IMR-90 (cell line): ENCODE results near the gene UNC119. TPM values are rescaled to one million over a fixed set of nuclear protein-coding genes. Genes with fewer than 3 reads are reported as not detected.

Source experiments
- ATAC-seq: fragments of 200-7000 bp; cut with Tn5 transposase; 2 replicates; pipeline ENCODE4 v1.9.1; 2020; ENCODE audit warnings: low read depth, mild to moderate bottlenecking, moderate library complexity
- BruUV-seq: library from RNA; stranded (reverse); fragments of 400-500 nt; replicated peaks from 2 replicates; lab custom pipeline; 2021; lab: Mats Ljungman, UMichigan
- CTCF ChIA-PET: fragments of 300-600 bp; formaldehyde crosslinking; extraction: SDS; loops from one replicate; lab custom pipeline; 2021; ENCODE audit warnings: antibody characterized with exemption; lab: Yijun Ruan, JAX
- POLR2A ChIA-PET: fragments of 300-600 bp; sonication (Branson Sonifier 250); formaldehyde crosslinking; loops from one replicate; lab custom pipeline; 2022; ENCODE audit warnings: antibody characterized with exemption; ENCODE audit not compliant: unreplicated experiment; lab: Charles Lee
- DNase-seq: peaks from one replicate; pipeline ENCODE4 v3.0.0; 2013
- H2AFZ ChIP-seq: replicated peaks from 2 replicates; pipeline ENCODE3; 2013; ENCODE audit warnings: low read length, mild to moderate bottlenecking; ENCODE audit not compliant: poor library complexity
- H2AK5ac ChIP-seq: 2 replicates; pipeline ENCODE4 v1.6.1; 2013; ENCODE audit warnings: low read depth, low read length, inconsistent platforms
- H2AK9ac ChIP-seq: replicated peaks from 2 replicates; pipeline ENCODE3; 2013; ENCODE audit warnings: mild to moderate bottlenecking, low read depth, low read length, moderate library complexity; ENCODE audit not compliant: poor library complexity
- H2BK120ac ChIP-seq: 2 replicates; pipeline ENCODE4 v1.6.1; 2013; ENCODE audit warnings: low read depth, low read length, inconsistent platforms
- H2BK15ac ChIP-seq: 3 replicates; pipeline ENCODE4 v1.6.1; 2013; ENCODE audit warnings: low read depth, low read length, inconsistent platforms
- H2BK20ac ChIP-seq: 2 replicates; pipeline ENCODE4 v1.6.1; 2013; ENCODE audit warnings: low read depth, mild to moderate bottlenecking, inconsistent platforms, low read length, moderate library complexity
- H2BK5ac ChIP-seq: 2 replicates; pipeline ENCODE4 v1.6.1; 2013; ENCODE audit warnings: mild to moderate bottlenecking, low read depth, low read length, inconsistent platforms; ENCODE audit not compliant: poor library complexity, severe bottlenecking
- H3K14ac ChIP-seq: replicated peaks from 2 replicates; pipeline ENCODE4 v1.6.1; 2013; ENCODE audit warnings: low read depth, low read length, inconsistent platforms
- H3K18ac ChIP-seq: 2 replicates; pipeline ENCODE4 v1.6.1; 2013; ENCODE audit warnings: low read depth, low read length, control low read depth
- H3K23ac ChIP-seq: 2 replicates; pipeline ENCODE4 v1.6.1; 2013; ENCODE audit warnings: low read depth, low read length, inconsistent platforms
- H3K27ac ChIP-seq: 2 replicates; pipeline ENCODE4 v1.5.1; 2013; ENCODE audit warnings: mild to moderate bottlenecking, control low read depth, low read length; ENCODE audit not compliant: insufficient read depth
- H3K27me3 ChIP-seq: 2 replicates; pipeline ENCODE4 v1.6.1; 2013; ENCODE audit warnings: low read length; ENCODE audit not compliant: control insufficient read depth, insufficient read depth
- H3K36me3 ChIP-seq: 2 replicates; pipeline ENCODE4 v1.6.1; 2013; ENCODE audit warnings: low read length, mixed read lengths; ENCODE audit not compliant: control insufficient read depth, insufficient read depth
- H3K4ac ChIP-seq: 2 replicates; pipeline ENCODE4 v1.6.1; 2013; ENCODE audit warnings: low read depth, low read length, inconsistent platforms
- H3K4me1 ChIP-seq: 2 replicates; pipeline ENCODE4 v1.6.1; 2013; ENCODE audit warnings: low read length, mixed read lengths; ENCODE audit not compliant: control insufficient read depth, insufficient read depth
- H3K4me2 ChIP-seq: 2 replicates; pipeline ENCODE4 v1.6.1; 2013; ENCODE audit warnings: low read depth, mild to moderate bottlenecking, control low read depth, low read length, moderate library complexity
- H3K4me3 ChIP-seq: 2 replicates; pipeline ENCODE4 v1.5.1; 2013; ENCODE audit warnings: low read depth, mild to moderate bottlenecking, control low read depth, low read length, moderate library complexity; ENCODE audit not compliant: insufficient read depth
- H3K56ac ChIP-seq: 2 replicates; pipeline ENCODE4 v1.6.1; 2013; ENCODE audit warnings: low read length, inconsistent platforms; ENCODE audit not compliant: insufficient read depth; ENCODE audit errors: extremely low read depth
- H3K79me1 ChIP-seq, 2 experiments: 2 replicates each; pipeline ENCODE4 v1.6.1; 2013; ENCODE audit warnings: low read length in 2 of 2, inconsistent platforms in 1 of 2, low read depth in 1 of 2
- H3K9ac ChIP-seq: 2 replicates; pipeline ENCODE4 v1.6.1; 2013; ENCODE audit warnings: low read depth, low read length, control low read depth
- H3K9me1 ChIP-seq: 2 replicates; pipeline ENCODE4 v1.6.1; 2013; ENCODE audit warnings: low read length, inconsistent platforms; ENCODE audit not compliant: insufficient read depth
- H3K9me3 ChIP-seq: 2 replicates; pipeline ENCODE4 v1.6.1; 2013; ENCODE audit warnings: low read length; ENCODE audit not compliant: control insufficient read depth, insufficient read depth
- H4K20me1 ChIP-seq: 2 replicates; pipeline ENCODE4 v1.6.1; 2013; ENCODE audit warnings: low read length, inconsistent platforms; ENCODE audit not compliant: insufficient read depth
- H4K5ac ChIP-seq: 2 replicates; pipeline ENCODE4 v1.6.1; 2013; ENCODE audit warnings: mild to moderate bottlenecking, low read depth, low read length, control low read depth
- H4K8ac ChIP-seq, 2 experiments: 2 replicates each; pipeline ENCODE4 v1.6.1; 2013; ENCODE audit warnings: low read depth in 2 of 2, low read length in 2 of 2, control low read depth in 1 of 2, inconsistent platforms in 1 of 2
- H4K91ac ChIP-seq: 2 replicates; pipeline ENCODE4 v1.6.1; 2013; ENCODE audit warnings: low read depth, low read length, inconsistent platforms; ENCODE audit not compliant: insufficient read depth
- CEBPB ChIP-seq: IDR thresholded peaks from 2 replicates; pipeline ENCODE4 v1.6.1; 2012; ENCODE audit warnings: low read depth, low read length, improper control_type of control experiment
- MAZ ChIP-seq: IDR thresholded peaks from 2 replicates; pipeline ENCODE4 v1.6.1; 2012; ENCODE audit warnings: low read depth, mild to moderate bottlenecking, low read length, improper control_type of control experiment, moderate library complexity, borderline replicate concordance
- MXI1 ChIP-seq: IDR thresholded peaks from 2 replicates; pipeline ENCODE4 v1.6.1; 2012; ENCODE audit warnings: low read depth, mild to moderate bottlenecking, low read length, moderate library complexity, borderline replicate concordance
- RAD21 ChIP-seq: IDR thresholded peaks from 2 replicates; pipeline ENCODE4 v1.6.1; 2012; ENCODE audit warnings: low read length, improper control_type of control experiment
- WGBS, 2 experiments: methylation state at CpG; one replicate each; pipeline versions ENCODE4 v1.1.5 to v1.1.7; 2013; ENCODE audit warnings: missing lambda C conversion rate in 2 of 2; ENCODE audit not compliant: insufficient read length in 1 of 2; ENCODE audit errors: extremely low coverage in 2 of 2; 5-methylcytosine and 5-hydroxymethylcytosine counted together
- dilution Hi-C: fragments of 300-500 bp; cut with HindIII; formaldehyde crosslinking; loops from one replicate; pipeline ENCODE4 v1.14.3; 2018; ENCODE audit warnings: low sequenced_read_pairs; ENCODE audit not compliant: unreplicated experiment
- in situ Hi-C: fragments of 300-500 bp; cut with MboI; formaldehyde crosslinking; loops from 3 replicates; pipeline ENCODE4 v1.14.3; 2019; ENCODE audit warnings: low sequenced_read_pairs, inconsistent platforms, mixed read lengths
- intact Hi-C: fragments of 100-400 bp; cut with micrococcal nuclease; formaldehyde crosslinking; loops from 2 replicates; pipeline ENCODE4 v1.10.0; 2022
- polyA plus RNA-seq, 3 experiments: library from polyadenylated mRNA; depleted of rRNA; stranded (reverse); fragments of >200 nt; gene quantifications; 2 replicates each; pipeline ENCODE4 v1.2.3, GENCODE V29; 2012; ENCODE audit warnings: low replicate concordance in 1 of 3
- total RNA-seq: library from RNA; depleted of rRNA; stranded (reverse); fragments of >200 nt; gene quantifications from 2 replicates; pipeline ENCODE4 v1.2.3, GENCODE V29; 2012
- TF ChIP-seq, protein P1 (sequence below): fragments of 150-350 bp; IDR thresholded peaks from 2 replicates; pipeline ENCODE4 v1.6.1; 2017; ENCODE audit warnings: mild to moderate bottlenecking, antibody characterized with exemption, low read length, low read depth

Gene UNC119
- total and polyA plus RNA-seq, 2 of the 4 experiments (the other 2 are of a cell fraction) = 22.4 to 57.4 TPM

- peaks cover 10% of the 10 kb centered on the region; the same call in 1 of the 2 replicates for H3K9me1 ChIP-seq
- no peaks in the 10 kb centered on the region for H3K27me3 ChIP-seq
- peaks cover 13% of the 10 kb centered on the region for H4K20me1 ChIP-seq
- H3K56ac ChIP-seq = no peak overlapping the region
- H4K5ac ChIP-seq = no peak overlapping the region
- no peak overlapping the region for H2AK9ac ChIP-seq
- no peak overlapping the region for H3K23ac ChIP-seq
- no peaks in the 10 kb centered on the region for H3K9me3 ChIP-seq
- no peak overlapping the region for H4K8ac ChIP-seq
- H3K4me2 ChIP-seq = no peak overlapping the region; the same call in 1 of the 2 replicates
- H3K79me1 ChIP-seq = peaks cover 14 to 27% of the 10 kb centered on the region in 2 experiments
- intact Hi-C loops (no loop called here), in situ Hi-C loops (no loop called here), dilution Hi-C loops (no loop called here)
- ChIA-PET CTCF (interaction anchor here (0.5 to 1.7 kb wide), 3 partner anchors 8 to 51 kb away, joined by 3 to 6 read pairs (median 4); partner anchors contain the start of gene PIGS), POLR2A (no interaction called here)
- no peak for TF ChIP-seq MAZ
- no peak for TF ChIP-seq CEBPB
- TF ChIP-seq, protein P1, sequence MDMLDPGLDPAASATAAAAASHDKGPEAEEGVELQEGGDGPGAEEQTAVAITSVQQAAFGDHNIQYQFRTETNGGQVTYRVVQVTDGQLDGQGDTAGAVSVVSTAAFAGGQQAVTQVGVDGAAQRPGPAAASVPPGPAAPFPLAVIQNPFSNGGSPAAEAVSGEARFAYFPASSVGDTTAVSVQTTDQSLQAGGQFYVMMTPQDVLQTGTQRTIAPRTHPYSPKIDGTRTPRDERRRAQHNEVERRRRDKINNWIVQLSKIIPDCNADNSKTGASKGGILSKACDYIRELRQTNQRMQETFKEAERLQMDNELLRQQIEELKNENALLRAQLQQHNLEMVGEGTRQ = no peak
- no peak for TF ChIP-seq MXI1
- no peak for TF ChIP-seq RAD21
- H3K14ac ChIP-seq = no peak overlapping the region
- WGBS, 2 experiments = no CpG with 5 or more reads among the region's 1 CpG
- H3K9ac ChIP-seq = no peak overlapping the region
- no peak overlapping the region for H2BK5ac ChIP-seq
- no peak overlapping the region for H3K4ac ChIP-seq
- no peak overlapping the region for H3K27ac ChIP-seq
- peaks cover 24% of the 10 kb centered on the region for H3K36me3 ChIP-seq
- no TSS peak for BruUV-seq
- peak overlapping the region; percentile 3 for H2AFZ ChIP-seq
- H4K91ac ChIP-seq = no peak overlapping the region
- H2BK15ac ChIP-seq = no peak overlapping the region
- H2BK20ac ChIP-seq = no peak overlapping the region
- DNase-seq (no peak), ATAC-seq (no peak)
- no peak overlapping the region for H3K4me3 ChIP-seq
- H2BK120ac ChIP-seq = no peak overlapping the region
- peaks cover 6% of the 10 kb centered on the region for H3K4me1 ChIP-seq
- H3K18ac ChIP-seq = no peak overlapping the region
- H2AK5ac ChIP-seq = no peak overlapping the region
Observed at GRCh38 chr17:28550858-28551257, 1.6 kb downstream of the UNC119 start.
